GM12878 (cell line): ENCODE results near the gene ITGBL1. TPM values are rescaled to one million over a fixed set of nuclear protein-coding genes. Genes with fewer than 3 reads are reported as not detected.

ENCODE experiments used
- ATAC-seq: fragments of 200-7000 bp; cut with Tn5 transposase; 3 replicates; pipeline ENCODE4 v1.9.1; 2020; ENCODE audit warnings: mild to moderate bottlenecking, moderate library complexity
- BruUV-seq: library from RNA; stranded (reverse); fragments of 400-500 nt; replicated peaks from 2 replicates; lab custom pipeline; 2021; lab: Mats Ljungman, UMichigan
- CTCF ChIA-PET: fragments of 300-600 bp; sonication (Branson Sonifier 250); formaldehyde crosslinking; extraction: SDS; loops from one replicate; lab custom pipeline; 2021; ENCODE audit warnings: inconsistent platforms; lab: Yijun Ruan, JAX
- POLR2A ChIA-PET: fragments of 350-600 bp; formaldehyde crosslinking; extraction: SDS; loops from one replicate; lab custom pipeline; 2021; ENCODE audit warnings: inconsistent platforms; lab: Charles Lee
- RAD21 ChIA-PET: fragments of 300-600 bp; sonication (Branson Sonifier 250); formaldehyde crosslinking; loops from one replicate; lab custom pipeline; 2023; ENCODE audit warnings: antibody characterized with exemption; ENCODE audit not compliant: unreplicated experiment; lab: Charles Lee
- SMC1A ChIA-PET: fragments of 300-600 bp; sonication (Branson Sonifier 250); formaldehyde crosslinking; loops from one replicate; lab custom pipeline; 2023; ENCODE audit not compliant: unreplicated experiment, uncharacterized antibody; lab: Charles Lee
- DNase-seq: peaks from one replicate; pipeline ENCODE4 v3.0.0-alpha.2; 2011; ENCODE audit warnings: low read depth, low spot score
- FAIRE-seq: peaks from 3 replicates; lab custom pipeline; 2011; peaks lifted over from hg19 to GRCh38; lab: Jason Lieb, UNC
- H2AFZ ChIP-seq: 2 replicates; pipeline ENCODE4 v1.6.0; 2011; ENCODE audit warnings: low read depth, low read length, control low read depth; ENCODE audit not compliant: control insufficient read depth
- H3K27ac ChIP-seq: 2 replicates; pipeline ENCODE4 v1.5.1; 2011; ENCODE audit warnings: control low read depth; ENCODE audit not compliant: control insufficient read depth, insufficient read depth
- H3K27me3 ChIP-seq, 2 experiments: replicated peaks in 1 of 2; 2 replicates each; pipeline versions ENCODE4 v1.6.0 to v1.6.1; 2011; ENCODE audit warnings: low read length in 1 of 2; ENCODE audit not compliant: control insufficient read depth in 2 of 2, insufficient read depth in 2 of 2
- H3K36me3 ChIP-seq, 2 experiments: 2 replicates each; pipeline ENCODE4 v1.5.1; 2011; ENCODE audit warnings: low read length in 1 of 2; ENCODE audit not compliant: control insufficient read depth in 2 of 2, insufficient read depth in 2 of 2
- H3K4me1 ChIP-seq: 2 replicates; pipeline ENCODE4 v1.6.1; 2011; ENCODE audit warnings: mild to moderate bottlenecking, low read length, moderate library complexity, mixed read lengths; ENCODE audit not compliant: control insufficient read depth, insufficient read depth
- H3K4me2 ChIP-seq: 2 replicates; pipeline ENCODE4 v1.6.0; 2011; ENCODE audit warnings: control low read depth; ENCODE audit not compliant: control insufficient read depth, insufficient read depth
- H3K4me3 ChIP-seq: fragments of 200-600 bp; sonication (generic); 2 replicates; pipeline ENCODE4 v1.5.1; 2016
- H3K79me2 ChIP-seq: 2 replicates; pipeline ENCODE4 v1.6.0; 2011; ENCODE audit warnings: low read length; ENCODE audit not compliant: control insufficient read depth, insufficient read depth
- H3K9ac ChIP-seq: 2 replicates; pipeline ENCODE4 v1.8.0; 2011; ENCODE audit warnings: low read length, control low read depth, mixed read lengths; ENCODE audit not compliant: control insufficient read depth, insufficient read depth
- H3K9me3 ChIP-seq: replicated peaks from 3 replicates; pipeline ENCODE4 v1.5.1; 2011; ENCODE audit warnings: mild to moderate bottlenecking, low read length; ENCODE audit not compliant: control insufficient read depth, insufficient read depth
- H4K20me1 ChIP-seq: 2 replicates; pipeline ENCODE4 v1.6.0; 2011; ENCODE audit not compliant: control insufficient read depth, insufficient read depth
- BHLHE40 ChIP-seq, 2 experiments: fragments of 450-650 bp in 1 of 2; IDR thresholded peaks; 2 replicates each; pipeline ENCODE4 v1.6.1; 2011 to 2017; ENCODE audit warnings: low read depth in 2 of 2, borderline replicate concordance in 1 of 2, improper control_type of control experiment in 1 of 2, low read length in 1 of 2, mild to moderate bottlenecking in 1 of 2
- NR2C1 ChIP-seq: fragments of 450-650 bp; IDR thresholded peaks from 2 replicates; pipeline ENCODE4 v1.6.1; 2017; ENCODE audit warnings: antibody characterized with exemption, mild to moderate bottlenecking, moderate library complexity
- RB1 ChIP-seq: fragments of 450-650 bp; formaldehyde crosslinking; IDR thresholded peaks from 2 replicates; pipeline ENCODE4 v1.6.1; 2017; ENCODE audit warnings: mild to moderate bottlenecking, borderline replicate concordance
- RUNX3 ChIP-seq: IDR thresholded peaks from 2 replicates; pipeline ENCODE4 v1.6.1; 2012; ENCODE audit warnings: low read length, inconsistent platforms
- WGBS: methylation state at CpG from one replicate; pipeline ENCODE4 v1.1.6; 2016; ENCODE audit warnings: low lambda C conversion rate; ENCODE audit not compliant: insufficient replicate concordance, insufficient coverage; ENCODE audit errors: missing lambda C conversion rate; 5-methylcytosine and 5-hydroxymethylcytosine counted together
- in situ Hi-C: fragments of 300-500 bp; cut with MboI; formaldehyde crosslinking; loops from 9 replicates; pipeline ENCODE4 v1.14.3; 2018; ENCODE audit warnings: mixed read lengths
- intact Hi-C: fragments of 100-400 bp; cut with micrococcal nuclease; formaldehyde crosslinking; loops from one replicate; pipeline ENCODE4 v1.14.2; 2022; ENCODE audit not compliant: unreplicated experiment
- polyA plus RNA-seq, 11 experiments: library from polyadenylated mRNA; depleted of rRNA in 4 of 11; unstranded in 6 of 11; stranded (reverse) in 5 of 11; fragments of >200 nt; fragmentation: Nextera tagmentation in 4 of 11; fragmentation: Illumina TruSeq in 1 of 11; extraction: Ambion mirVana in 4 of 11; extraction: Trizol in 1 of 11; gene quantifications; 1 replicate in 1 of 11; 2 replicates in 10 of 11; pipeline versions ENCODE4 v1.2.1 to v1.2.3, GENCODE V29; 2011 to 2016; ENCODE audit warnings: inconsistent platforms in 2 of 11, missing spikeins in 2 of 11, low read depth in 1 of 11
- total RNA-seq, 4 experiments: library from RNA; depleted of rRNA in 3 of 4; stranded (reverse); fragments of >200 nt in 3 of 4; fragmentation: Illumina TruSeq in 1 of 4; extraction: Trizol in 1 of 4; gene quantifications; 2 replicates each; pipeline versions ENCODE4 v1.2.1 to v1.2.3, GENCODE V29; 2013 to 2021
- TF ChIP-seq, protein P1 (sequence below): fragments of 450-650 bp; IDR thresholded peaks from 2 replicates; pipeline ENCODE4 v1.6.1; 2016; ENCODE audit warnings: mild to moderate bottlenecking

ITGBL1 gene
- total and polyA plus RNA-seq, 10 of the 15 experiments (the other 5 are each of a cell fraction or from before 2014, with no cell fraction given) = 0.17 to 2.8 (median 0.28) TPM; not detected in 3

DNA sequence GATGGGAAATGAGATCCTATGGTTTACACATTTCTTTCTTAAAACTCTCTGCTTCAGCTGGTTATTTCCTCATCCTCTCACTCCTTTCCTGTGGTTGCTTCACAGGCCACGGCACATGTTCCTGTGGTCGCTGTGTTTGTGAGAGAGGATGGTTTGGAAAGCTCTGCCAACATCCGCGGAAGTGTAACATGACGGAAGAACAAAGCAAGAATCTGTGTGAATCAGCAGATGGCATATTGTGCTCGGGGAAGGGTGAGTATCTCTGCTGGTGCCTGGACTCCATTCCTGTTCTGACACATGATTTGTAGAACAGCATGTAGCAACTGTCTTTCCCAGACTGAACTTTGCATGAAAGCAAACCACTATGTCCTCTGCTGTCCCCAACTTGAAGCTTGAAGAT, 254.2 kb downstream of the ITGBL1 start:
- no peak overlapping the region for H3K9ac ChIP-seq
- intact Hi-C loops (loop anchor here (5.0 kb wide), 1 partner anchor 79 kb away; no protein-coding TSS in a partner anchor), in situ Hi-C loops (no loop called here)
- no peak for TF ChIP-seq NR2C1
- peak; percentile 69 to 70; a peak in 3 of 4 replicates for TF ChIP-seq BHLHE40 (IDR thresholded peaks at IDR 0.05; ENCODE audit: borderline replicate concordance in 1 of 2, low read depth in 2 of 2, low read length in 1 of 2)
- DNase-seq (no peak), FAIRE-seq (no peak), ATAC-seq (peak; percentile 42)
- H3K4me3 ChIP-seq = no peak overlapping the region
- no peak overlapping the region for H2AFZ ChIP-seq
- no TSS peak for BruUV-seq
- under 1% methylated on average over 6 of the region's 6 CpGs for WGBS
- no peaks in the 10 kb centered on the region for H3K36me3 ChIP-seq
- H4K20me1 ChIP-seq = no peaks in the 10 kb centered on the region
- ChIA-PET SMC1A (interaction anchor here (0.8 to 2.5 kb wide), 8 partner anchors 11 to 146 kb away, joined by 3 to 9 read pairs (median 4); no protein-coding TSS in a partner anchor), RAD21 (no interaction called here), CTCF (interaction anchor here (0.8 to 2.7 kb wide), 8 partner anchors 9 to 233 kb away, joined by 3 to 17 read pairs (median 3); no protein-coding TSS in a partner anchor), POLR2A (no interaction called here)
- no peaks in the 10 kb centered on the region for H3K9me3 ChIP-seq
- H3K4me1 ChIP-seq = no peaks in the 10 kb centered on the region
- no peak overlapping the region for H3K4me2 ChIP-seq
- H3K27ac ChIP-seq = no peak overlapping the region
- H3K27me3 ChIP-seq = no peaks in the 10 kb centered on the region
- no peaks in the 10 kb centered on the region for H3K79me2 ChIP-seq

DNA sequence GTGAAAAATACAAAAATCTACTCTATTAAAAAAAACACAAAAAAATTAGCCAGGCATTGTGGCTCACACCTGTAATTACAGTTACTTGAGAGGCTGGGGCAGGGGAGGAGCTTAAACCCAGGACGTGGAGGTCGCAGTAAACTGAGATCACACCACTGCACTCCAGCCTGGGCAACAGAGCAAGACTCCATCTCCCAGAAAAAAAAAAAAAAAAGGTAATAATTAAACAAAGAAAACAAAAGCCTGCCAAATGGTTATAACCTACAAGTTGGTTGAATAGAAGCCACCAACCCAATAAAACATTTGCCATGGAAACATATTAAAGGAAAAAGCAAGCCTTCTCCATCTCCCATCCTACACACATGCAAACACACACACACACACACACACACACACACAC, 255.2 kb downstream of the ITGBL1 start:
- no peaks in the 10 kb centered on the region for H3K79me2 ChIP-seq
- 62% methylated on average over 2 of the region's 2 CpGs for WGBS
- CTCF ChIA-PET = interaction anchor here (1.0 to 2.7 kb wide), 7 partner anchors 9 to 58 kb away, joined by 3 to 17 read pairs (median 3); no protein-coding TSS in a partner anchor
- SMC1A ChIA-PET = interaction anchor here (0.9 to 2.5 kb wide), 9 partner anchors 10 to 193 kb away, joined by 3 to 9 read pairs (median 3); no protein-coding TSS in a partner anchor
- H3K9ac ChIP-seq = no peak overlapping the region
- no peak overlapping the region for H3K4me3 ChIP-seq
- TF ChIP-seq RUNX3 (no peak), RB1 (no peak), NR2C1 (no peak)
- TF ChIP-seq, protein P1, sequence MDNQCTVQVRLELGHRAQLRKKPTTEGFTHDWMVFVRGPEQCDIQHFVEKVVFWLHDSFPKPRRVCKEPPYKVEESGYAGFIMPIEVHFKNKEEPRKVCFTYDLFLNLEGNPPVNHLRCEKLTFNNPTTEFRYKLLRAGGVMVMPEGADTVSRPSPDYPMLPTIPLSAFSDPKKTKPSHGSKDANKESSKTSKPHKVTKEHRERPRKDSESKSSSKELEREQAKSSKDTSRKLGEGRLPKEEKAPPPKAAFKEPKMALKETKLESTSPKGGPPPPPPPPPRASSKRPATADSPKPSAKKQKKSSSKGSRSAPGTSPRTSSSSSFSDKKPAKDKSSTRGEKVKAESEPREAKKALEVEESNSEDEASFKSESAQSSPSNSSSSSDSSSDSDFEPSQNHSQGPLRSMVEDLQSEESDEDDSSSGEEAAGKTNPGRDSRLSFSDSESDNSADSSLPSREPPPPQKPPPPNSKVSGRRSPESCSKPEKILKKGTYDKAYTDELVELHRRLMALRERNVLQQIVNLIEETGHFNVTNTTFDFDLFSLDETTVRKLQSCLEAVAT = no peak
- ATAC-seq (no peak), FAIRE-seq (no peak), DNase-seq (no peak)
- in situ Hi-C loops (no loop called here), intact Hi-C loops (loop anchor here (2.0 to 5.0 kb wide), 2 partner anchors 49 to 80 kb away; no protein-coding TSS in a partner anchor)
- no peaks in the 10 kb centered on the region for H3K36me3 ChIP-seq
- no peaks in the 10 kb centered on the region for H3K27me3 ChIP-seq
- H3K9me3 ChIP-seq = no peaks in the 10 kb centered on the region
- POLR2A ChIA-PET = no interaction called here
- no peak overlapping the region for H3K27ac ChIP-seq
- H4K20me1 ChIP-seq = no peaks in the 10 kb centered on the region
- no TSS peak for BruUV-seq
- H3K4me1 ChIP-seq = no peaks in the 10 kb centered on the region
- H3K4me2 ChIP-seq = no peak overlapping the region
- RAD21 ChIA-PET = no interaction called here
- H2AFZ ChIP-seq = no peak overlapping the region
